ENCODE results near the gene MEGF8.

Gene MEGF8

DNA sequence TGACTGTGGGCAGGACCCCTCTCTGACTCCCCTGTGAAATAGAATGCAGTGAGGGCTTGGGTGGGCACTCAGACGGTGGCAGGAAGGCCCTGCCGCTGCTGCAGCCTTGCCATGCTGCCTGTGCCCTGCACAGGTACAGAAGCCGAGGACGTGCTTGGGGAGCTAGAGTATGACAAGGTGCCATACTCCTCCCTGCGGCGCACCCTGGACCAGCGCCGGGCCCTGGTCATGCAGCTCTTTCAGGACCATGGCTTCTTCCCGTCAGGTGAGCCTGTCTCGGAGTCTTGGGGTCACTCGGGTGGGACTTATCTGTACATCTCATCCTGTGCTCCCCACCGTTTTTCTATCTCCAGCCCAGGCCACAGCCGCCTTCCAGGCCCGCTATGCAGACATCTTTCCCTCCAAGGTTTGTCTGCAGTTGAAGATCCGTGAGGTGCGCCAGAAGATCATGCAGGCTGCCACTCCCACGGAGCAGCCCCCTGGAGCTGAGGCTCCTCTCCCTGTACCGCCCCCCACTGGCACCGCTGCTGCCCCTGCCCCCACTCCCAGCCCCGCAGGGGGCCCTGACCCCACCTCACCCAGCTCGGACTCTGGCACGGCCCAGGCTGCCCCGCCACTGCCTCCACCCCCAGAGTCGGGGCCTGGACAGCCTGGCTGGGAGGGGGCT lies 30.8 kb upstream of the MEGF8 start:
- TF ChIP-seq TOX (CRISPR knock-in tag; IDR thresholded peaks at IDR 0.05; ENCODE audit: borderline replicate concordance) (no peak), PPARA (CRISPR knock-in tag; IDR thresholded peaks at IDR 0.05; ENCODE audit: borderline replicate concordance) (no peak), ISL1 (CRISPR knock-in tag; IDR thresholded peaks at IDR 0.05) (no peak), GLIS3 (CRISPR knock-in tag; IDR thresholded peaks at IDR 0.05) (no peak), BACH2 (CRISPR knock-in tag; IDR thresholded peaks at IDR 0.05; ENCODE audit: borderline replicate concordance) (no peak), TCF4 (CRISPR knock-in tag; IDR thresholded peaks at IDR 0.05; ENCODE audit: borderline replicate concordance) (no peak), ZNF565 (CRISPR knock-in tag; conservative IDR thresholded peaks at IDR 0.05; ENCODE audit: low read depth) (no peak), SNAI2 (CRISPR knock-in tag; IDR thresholded peaks at IDR 0.05) (no peak), OSR1 (CRISPR knock-in tag; IDR thresholded peaks at IDR 0.05) (no peak), CSDC2 (CRISPR knock-in tag; IDR thresholded peaks at IDR 0.05) (no peak), ZNF8 (CRISPR knock-in tag; IDR thresholded peaks at IDR 0.05) (no peak), ZNF70 (CRISPR knock-in tag; IDR thresholded peaks at IDR 0.05) (no peak), RARB (CRISPR knock-in tag; IDR thresholded peaks at IDR 0.05) (no peak), ZC3H10 (CRISPR knock-in tag; IDR thresholded peaks at IDR 0.05) (no peak), ESRRG (CRISPR knock-in tag; IDR thresholded peaks at IDR 0.05) (no peak)
- TF ChIP-seq, protein P1, sequence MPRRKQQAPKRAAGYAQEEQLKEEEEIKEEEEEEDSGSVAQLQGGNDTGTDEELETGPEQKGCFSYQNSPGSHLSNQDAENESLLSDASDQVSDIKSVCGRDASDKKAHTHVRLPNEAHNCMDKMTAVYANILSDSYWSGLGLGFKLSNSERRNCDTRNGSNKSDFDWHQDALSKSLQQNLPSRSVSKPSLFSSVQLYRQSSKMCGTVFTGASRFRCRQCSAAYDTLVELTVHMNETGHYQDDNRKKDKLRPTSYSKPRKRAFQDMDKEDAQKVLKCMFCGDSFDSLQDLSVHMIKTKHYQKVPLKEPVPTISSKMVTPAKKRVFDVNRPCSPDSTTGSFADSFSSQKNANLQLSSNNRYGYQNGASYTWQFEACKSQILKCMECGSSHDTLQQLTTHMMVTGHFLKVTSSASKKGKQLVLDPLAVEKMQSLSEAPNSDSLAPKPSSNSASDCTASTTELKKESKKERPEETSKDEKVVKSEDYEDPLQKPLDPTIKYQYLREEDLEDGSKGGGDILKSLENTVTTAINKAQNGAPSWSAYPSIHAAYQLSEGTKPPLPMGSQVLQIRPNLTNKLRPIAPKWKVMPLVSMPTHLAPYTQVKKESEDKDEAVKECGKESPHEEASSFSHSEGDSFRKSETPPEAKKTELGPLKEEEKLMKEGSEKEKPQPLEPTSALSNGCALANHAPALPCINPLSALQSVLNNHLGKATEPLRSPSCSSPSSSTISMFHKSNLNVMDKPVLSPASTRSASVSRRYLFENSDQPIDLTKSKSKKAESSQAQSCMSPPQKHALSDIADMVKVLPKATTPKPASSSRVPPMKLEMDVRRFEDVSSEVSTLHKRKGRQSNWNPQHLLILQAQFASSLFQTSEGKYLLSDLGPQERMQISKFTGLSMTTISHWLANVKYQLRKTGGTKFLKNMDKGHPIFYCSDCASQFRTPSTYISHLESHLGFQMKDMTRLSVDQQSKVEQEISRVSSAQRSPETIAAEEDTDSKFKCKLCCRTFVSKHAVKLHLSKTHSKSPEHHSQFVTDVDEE (CRISPR knock-in tag; IDR thresholded peaks at IDR 0.05), result no peak
- TF ChIP-seq, protein P2, sequence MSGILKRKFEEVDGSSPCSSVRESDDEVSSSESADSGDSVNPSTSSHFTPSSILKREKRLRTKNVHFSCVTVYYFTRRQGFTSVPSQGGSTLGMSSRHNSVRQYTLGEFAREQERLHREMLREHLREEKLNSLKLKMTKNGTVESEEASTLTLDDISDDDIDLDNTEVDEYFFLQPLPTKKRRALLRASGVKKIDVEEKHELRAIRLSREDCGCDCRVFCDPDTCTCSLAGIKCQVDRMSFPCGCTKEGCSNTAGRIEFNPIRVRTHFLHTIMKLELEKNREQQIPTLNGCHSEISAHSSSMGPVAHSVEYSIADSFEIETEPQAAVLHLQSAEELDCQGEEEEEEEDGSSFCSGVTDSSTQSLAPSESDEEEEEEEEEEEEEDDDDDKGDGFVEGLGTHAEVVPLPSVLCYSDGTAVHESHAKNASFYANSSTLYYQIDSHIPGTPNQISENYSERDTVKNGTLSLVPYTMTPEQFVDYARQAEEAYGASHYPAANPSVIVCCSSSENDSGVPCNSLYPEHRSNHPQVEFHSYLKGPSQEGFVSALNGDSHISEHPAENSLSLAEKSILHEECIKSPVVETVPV (CRISPR knock-in tag; IDR thresholded peaks at IDR 0.05), result no peak
- TF ChIP-seq, protein P3, sequence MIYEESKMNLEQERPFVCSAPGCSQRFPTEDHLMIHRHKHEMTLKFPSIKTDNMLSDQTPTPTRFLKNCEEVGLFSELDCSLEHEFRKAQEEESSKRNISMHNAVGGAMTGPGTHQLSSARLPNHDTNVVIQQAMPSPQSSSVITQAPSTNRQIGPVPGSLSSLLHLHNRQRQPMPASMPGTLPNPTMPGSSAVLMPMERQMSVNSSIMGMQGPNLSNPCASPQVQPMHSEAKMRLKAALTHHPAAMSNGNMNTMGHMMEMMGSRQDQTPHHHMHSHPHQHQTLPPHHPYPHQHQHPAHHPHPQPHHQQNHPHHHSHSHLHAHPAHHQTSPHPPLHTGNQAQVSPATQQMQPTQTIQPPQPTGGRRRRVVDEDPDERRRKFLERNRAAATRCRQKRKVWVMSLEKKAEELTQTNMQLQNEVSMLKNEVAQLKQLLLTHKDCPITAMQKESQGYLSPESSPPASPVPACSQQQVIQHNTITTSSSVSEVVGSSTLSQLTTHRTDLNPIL (CRISPR knock-in tag; IDR thresholded peaks at IDR 0.05; ENCODE audit: low read depth), result no peak
- TF ChIP-seq, protein P4, sequence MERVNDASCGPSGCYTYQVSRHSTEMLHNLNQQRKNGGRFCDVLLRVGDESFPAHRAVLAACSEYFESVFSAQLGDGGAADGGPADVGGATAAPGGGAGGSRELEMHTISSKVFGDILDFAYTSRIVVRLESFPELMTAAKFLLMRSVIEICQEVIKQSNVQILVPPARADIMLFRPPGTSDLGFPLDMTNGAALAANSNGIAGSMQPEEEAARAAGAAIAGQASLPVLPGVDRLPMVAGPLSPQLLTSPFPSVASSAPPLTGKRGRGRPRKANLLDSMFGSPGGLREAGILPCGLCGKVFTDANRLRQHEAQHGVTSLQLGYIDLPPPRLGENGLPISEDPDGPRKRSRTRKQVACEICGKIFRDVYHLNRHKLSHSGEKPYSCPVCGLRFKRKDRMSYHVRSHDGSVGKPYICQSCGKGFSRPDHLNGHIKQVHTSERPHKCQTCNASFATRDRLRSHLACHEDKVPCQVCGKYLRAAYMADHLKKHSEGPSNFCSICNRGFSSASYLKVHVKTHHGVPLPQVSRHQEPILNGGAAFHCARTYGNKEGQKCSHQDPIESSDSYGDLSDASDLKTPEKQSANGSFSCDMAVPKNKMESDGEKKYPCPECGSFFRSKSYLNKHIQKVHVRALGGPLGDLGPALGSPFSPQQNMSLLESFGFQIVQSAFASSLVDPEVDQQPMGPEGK (CRISPR knock-in tag; IDR thresholded peaks at IDR 0.05; ENCODE audit: borderline replicate concordance), result no peak
- TF ChIP-seq, protein P5, sequence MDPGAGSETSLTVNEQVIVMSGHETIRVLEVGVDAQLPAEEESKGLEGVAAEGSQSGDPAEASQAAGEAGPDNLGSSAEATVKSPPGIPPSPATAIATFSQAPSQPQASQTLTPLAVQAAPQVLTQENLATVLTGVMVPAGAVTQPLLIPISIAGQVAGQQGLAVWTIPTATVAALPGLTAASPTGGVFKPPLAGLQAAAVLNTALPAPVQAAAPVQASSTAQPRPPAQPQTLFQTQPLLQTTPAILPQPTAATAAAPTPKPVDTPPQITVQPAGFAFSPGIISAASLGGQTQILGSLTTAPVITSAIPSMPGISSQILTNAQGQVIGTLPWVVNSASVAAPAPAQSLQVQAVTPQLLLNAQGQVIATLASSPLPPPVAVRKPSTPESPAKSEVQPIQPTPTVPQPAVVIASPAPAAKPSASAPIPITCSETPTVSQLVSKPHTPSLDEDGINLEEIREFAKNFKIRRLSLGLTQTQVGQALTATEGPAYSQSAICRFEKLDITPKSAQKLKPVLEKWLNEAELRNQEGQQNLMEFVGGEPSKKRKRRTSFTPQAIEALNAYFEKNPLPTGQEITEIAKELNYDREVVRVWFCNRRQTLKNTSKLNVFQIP (CRISPR knock-in tag; IDR thresholded peaks at IDR 0.05; ENCODE audit: borderline replicate concordance, low read depth), result no peak
- ATAC-seq, result no peak

DNA sequence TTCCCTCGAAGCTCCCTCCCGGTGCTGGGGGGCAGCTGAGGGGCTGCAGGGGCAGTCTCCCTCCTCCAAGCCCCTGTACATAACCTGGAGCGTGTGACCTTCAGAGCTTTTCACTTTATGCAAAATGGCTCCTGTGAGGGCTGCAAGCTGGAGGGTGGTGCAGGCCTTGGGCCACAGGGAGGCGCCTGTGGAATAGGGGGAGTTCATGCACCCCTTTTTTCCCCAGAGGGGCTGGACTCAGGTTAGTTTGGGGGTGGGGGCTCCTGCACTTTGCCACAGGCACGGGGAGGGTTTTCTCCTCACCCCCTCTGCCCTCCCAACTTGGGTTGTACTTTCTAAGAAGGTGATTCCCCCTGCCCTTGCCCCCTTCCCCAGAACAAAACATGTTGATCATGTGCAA lies 30.1 kb upstream of the MEGF8 start:
- ATAC-seq, result no peak
- TF ChIP-seq ZFP30 (CRISPR knock-in tag; IDR thresholded peaks at IDR 0.05) (no peak), TOX (CRISPR knock-in tag; IDR thresholded peaks at IDR 0.05; ENCODE audit: borderline replicate concordance) (no peak), PPARA (CRISPR knock-in tag; IDR thresholded peaks at IDR 0.05; ENCODE audit: borderline replicate concordance) (no peak), ARNTL (CRISPR knock-in tag; IDR thresholded peaks at IDR 0.05; ENCODE audit: borderline replicate concordance, low read depth) (no peak), ESRRG (CRISPR knock-in tag; IDR thresholded peaks at IDR 0.05) (no peak), SNAI2 (CRISPR knock-in tag; IDR thresholded peaks at IDR 0.05) (no peak), GLIS3 (CRISPR knock-in tag; IDR thresholded peaks at IDR 0.05) (no peak), BACH2 (CRISPR knock-in tag; IDR thresholded peaks at IDR 0.05; ENCODE audit: borderline replicate concordance) (no peak)
- TF ChIP-seq, protein P4 (CRISPR knock-in tag; IDR thresholded peaks at IDR 0.05; ENCODE audit: borderline replicate concordance), result no peak

All from SK-N-SH treated with all-trans-retinoic acid at 6 μM for 48 hours (cell line).